ENCODE data around the gene TARM1.

DNA sequence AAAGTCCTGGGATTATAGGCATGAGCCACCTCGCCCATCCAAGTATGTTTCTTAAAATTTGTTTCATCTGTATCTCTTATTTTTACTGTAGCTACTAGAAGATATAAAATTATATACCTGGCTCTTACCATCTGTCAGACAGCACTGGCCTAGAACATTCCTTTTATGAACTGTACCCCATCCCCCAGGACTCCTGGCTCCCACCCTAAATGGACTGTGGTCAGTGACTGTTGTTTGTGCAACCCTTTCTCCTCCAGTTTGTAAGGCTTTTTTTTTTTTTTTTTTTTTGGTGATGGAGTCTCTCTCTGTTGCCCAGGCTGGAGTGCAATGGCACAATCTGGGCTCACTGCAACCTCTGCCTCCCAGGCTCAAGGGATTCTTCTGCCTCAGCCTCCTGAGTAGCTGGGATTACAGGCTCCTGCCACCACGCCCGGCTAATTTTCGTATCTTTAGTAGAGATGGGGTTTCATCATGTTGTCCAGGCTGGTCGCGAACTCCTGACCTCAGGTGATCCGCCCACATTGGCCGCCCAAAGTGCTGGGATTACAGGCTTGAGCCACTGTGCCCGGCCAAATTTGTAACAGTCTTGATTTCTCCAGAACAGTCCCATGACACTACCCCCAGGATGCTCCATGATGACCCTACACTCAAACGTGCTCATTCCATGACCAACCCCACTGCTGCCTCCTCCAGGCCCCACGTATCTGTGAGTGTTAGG is 24.0 kb upstream of the TARM1 start:
- TF ChIP-seq HOXA7 (CRISPR knock-in tag; IDR thresholded peaks at IDR 0.05; ENCODE audit: borderline replicate concordance), result no peak
- no peak for TF ChIP-seq ZNF404 (tag by site-specific recombination; IDR thresholded peaks at IDR 0.05)

Measured in HEK293 (cell line).